IPS-15b (cell line): ENCODE data around the gene CTSW.

Experiments used
- H3K27me3 ChIP-seq: one replicate; pipeline ENCODE4 v1.6.1; 2013; ENCODE audit warnings: low read length; ENCODE audit not compliant: control insufficient read depth, insufficient read depth
- H3K36me3 ChIP-seq: one replicate; pipeline ENCODE4 v1.6.1; 2013; ENCODE audit warnings: low read length; ENCODE audit not compliant: control insufficient read depth, insufficient read depth
- H3K4me1 ChIP-seq: one replicate; pipeline ENCODE4 v1.6.1; 2013; ENCODE audit warnings: mild to moderate bottlenecking, low read length; ENCODE audit not compliant: control insufficient read depth, insufficient read depth
- H3K4me3 ChIP-seq: one replicate; pipeline ENCODE4 v1.5.1; 2013; ENCODE audit warnings: low read depth, low read length
- H3K9ac ChIP-seq: one replicate; pipeline ENCODE4 v1.6.1; 2013; ENCODE audit warnings: low read depth, mild to moderate bottlenecking, low read length
- H3K9me3 ChIP-seq: one replicate; pipeline ENCODE4 v1.6.1; 2013; ENCODE audit warnings: mild to moderate bottlenecking, low read length; ENCODE audit not compliant: control insufficient read depth, insufficient read depth

CTSW gene

DNA sequence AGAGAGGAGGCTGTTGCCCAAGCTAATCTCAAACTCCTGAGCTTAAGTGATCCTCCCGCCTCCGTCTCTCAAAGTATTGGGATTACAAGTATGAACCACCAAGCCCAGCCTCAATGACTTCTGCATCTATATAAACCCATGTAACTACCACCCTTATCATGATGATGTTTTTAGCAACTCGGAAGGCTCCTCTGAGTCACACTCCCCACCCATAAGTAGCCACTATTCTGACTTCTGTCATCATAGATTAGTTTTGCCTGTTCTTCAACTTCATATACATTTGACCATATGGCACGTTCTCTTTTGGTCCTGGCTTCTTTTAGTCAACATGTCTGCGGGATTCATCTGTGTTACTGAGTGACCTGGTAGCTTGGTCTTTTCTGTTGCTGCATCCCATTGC lies 27.0 kb downstream of the CTSW start:
- Histone ChIP-seq H3K4me1 (peaks cover 4% of the 10 kb centered on the region), H3K27me3 (peaks cover 43% of the 10 kb centered on the region), H3K9me3 (no peaks in the 10 kb centered on the region), H3K9ac (no peak overlapping the region), H3K4me3 (no peak overlapping the region), H3K36me3 (no peaks in the 10 kb centered on the region)

DNA sequence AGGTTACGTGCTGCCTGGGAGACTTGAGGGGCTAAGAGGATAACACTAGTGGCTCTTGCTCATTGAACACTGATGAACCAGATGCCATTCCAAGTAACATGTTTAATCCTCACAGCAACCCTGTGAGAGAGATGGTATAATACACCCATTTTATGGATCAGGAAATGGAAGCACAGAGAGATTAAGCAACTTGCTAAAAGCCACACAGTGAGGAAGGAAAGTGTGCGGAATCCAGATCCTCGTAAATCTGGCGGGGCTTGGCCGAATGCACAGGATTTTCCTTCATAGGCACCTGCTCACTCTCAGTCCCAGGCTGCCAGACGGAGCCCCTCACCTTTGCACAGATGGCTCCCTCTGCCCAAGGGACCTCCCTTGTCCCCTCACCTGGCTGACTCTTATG lies 28.2 kb downstream of the CTSW start:
- Histone ChIP-seq H3K36me3 (no peaks in the 10 kb centered on the region), H3K27me3 (peaks cover 30% of the 10 kb centered on the region), H3K4me3 (no peak overlapping the region), H3K9ac (no peak overlapping the region), H3K4me1 (peaks cover 3% of the 10 kb centered on the region), H3K9me3 (no peaks in the 10 kb centered on the region)

DNA sequence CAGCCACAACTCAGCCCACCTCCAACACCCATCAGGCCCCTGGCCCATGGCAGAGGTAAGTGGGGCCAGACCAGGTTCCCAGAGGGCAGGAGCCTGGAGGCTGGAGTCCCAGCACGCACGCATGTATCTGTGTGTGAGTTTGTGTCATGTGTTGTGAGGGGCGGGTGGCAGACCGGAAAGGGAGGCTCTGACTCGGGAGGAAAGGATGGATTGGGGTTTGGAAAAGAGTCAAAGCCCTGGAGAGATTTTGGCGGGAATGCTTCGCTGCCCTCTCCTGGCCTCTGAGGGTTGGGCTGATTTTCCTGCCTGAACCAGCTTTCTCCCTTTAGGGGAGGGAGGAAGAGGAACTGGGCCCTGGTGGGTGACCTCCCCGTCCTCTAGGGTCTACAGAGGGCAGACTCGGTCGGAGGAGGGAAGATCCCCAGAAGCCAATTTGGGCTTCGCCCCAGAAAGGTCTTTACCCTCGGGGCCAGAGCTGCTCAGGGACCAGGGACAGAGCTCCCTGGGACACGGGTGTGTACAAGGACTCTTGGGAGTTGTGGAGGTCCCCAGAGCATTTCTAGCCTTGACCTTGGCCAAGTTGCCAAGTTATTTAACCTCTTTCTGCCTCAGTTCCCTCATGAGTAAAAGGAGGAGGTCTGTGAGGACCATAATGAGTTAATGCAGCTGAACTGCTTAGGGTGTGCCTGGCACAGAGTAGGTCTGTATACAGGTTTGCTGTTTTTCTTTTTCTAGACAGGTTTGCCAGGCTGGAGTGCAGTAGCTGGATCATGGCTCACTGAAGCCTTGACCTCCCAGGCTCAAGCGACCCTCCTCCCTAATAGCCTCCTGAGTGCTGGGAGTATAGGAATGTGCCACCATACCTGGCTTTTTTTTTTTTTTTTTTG lies 32.3 kb downstream of the CTSW start:
- Histone ChIP-seq H3K27me3 (peaks cover 13% of the 10 kb centered on the region), H3K4me1 (no peaks in the 10 kb centered on the region), H3K9ac (peak overlapping the region; percentile 20), H3K4me3 (no peak overlapping the region), H3K36me3 (no peaks in the 10 kb centered on the region), H3K9me3 (no peaks in the 10 kb centered on the region)

DNA sequence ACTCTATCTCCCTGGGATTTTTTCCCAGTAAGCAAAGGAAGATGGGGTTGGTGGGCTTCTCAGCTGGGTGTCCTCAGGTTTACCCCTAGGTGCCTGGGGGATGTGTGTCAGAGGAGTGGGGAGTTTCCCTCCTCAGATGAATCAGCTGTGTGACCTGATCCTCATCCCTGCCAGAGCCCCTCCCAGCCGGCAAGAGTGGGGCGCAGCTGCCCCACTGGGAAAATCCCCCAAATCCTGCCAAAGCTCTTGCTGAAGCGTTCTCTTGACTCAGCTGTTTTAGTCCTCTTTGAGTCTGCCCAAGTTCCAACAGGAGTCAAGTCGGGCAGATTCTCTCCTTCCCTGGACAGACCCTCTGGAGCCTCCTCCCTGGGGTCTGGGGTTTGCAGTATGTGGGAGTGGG lies 33.2 kb downstream of the CTSW start:
- Histone ChIP-seq H3K27me3 (peaks cover 10% of the 10 kb centered on the region), H3K4me1 (no peaks in the 10 kb centered on the region)

DNA sequence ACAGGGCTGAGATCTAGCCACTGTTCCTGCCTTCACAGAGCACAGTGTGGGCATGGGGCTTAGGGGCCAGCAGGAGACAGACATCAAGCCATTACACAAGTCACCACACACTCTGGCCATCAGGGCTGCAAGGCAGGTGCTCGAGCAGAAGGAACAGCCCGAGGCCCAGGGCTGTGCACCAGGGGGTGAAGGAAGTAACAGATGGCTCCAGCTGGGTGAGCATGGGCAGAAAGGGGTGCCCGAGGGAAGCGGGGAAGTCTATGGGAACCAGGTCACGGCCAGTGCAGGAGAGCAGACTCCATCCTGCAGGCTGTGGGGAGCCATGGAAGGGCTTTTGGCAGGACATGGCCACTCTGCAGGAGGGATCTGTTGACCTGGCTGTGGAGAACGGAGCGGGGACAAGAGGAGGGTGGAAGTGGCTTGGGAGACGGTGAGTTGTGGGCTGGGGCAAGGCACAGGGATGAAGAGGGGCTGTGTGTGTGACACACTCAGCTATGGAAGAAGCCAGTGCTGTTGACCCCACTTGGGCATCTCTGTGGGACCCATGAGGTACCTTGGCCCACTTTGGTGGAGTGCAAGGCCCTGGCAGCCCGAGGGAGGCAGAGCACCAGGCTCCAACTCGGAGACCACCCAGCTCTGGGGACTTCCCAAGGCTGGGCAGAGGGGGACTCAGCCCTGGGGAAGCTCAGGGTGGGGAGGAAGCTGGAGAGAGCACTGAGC lies 35.6 kb downstream of the CTSW start:
- H3K4me1 ChIP-seq, result peaks cover 2% of the 10 kb centered on the region
- H3K9ac ChIP-seq, result no peak overlapping the region
- H3K36me3 ChIP-seq, result no peaks in the 10 kb centered on the region
- no peaks in the 10 kb centered on the region for H3K9me3 ChIP-seq
- no peaks in the 10 kb centered on the region for H3K27me3 ChIP-seq
- no peak overlapping the region for H3K4me3 ChIP-seq

More for the DNA sequence above, 33.2 kb downstream of the CTSW start:
- no peak overlapping the region for H3K4me3 ChIP-seq
- no peaks in the 10 kb centered on the region for H3K9me3 ChIP-seq
- no peaks in the 10 kb centered on the region for H3K36me3 ChIP-seq
- H3K9ac ChIP-seq, result no peak overlapping the region

DNA sequence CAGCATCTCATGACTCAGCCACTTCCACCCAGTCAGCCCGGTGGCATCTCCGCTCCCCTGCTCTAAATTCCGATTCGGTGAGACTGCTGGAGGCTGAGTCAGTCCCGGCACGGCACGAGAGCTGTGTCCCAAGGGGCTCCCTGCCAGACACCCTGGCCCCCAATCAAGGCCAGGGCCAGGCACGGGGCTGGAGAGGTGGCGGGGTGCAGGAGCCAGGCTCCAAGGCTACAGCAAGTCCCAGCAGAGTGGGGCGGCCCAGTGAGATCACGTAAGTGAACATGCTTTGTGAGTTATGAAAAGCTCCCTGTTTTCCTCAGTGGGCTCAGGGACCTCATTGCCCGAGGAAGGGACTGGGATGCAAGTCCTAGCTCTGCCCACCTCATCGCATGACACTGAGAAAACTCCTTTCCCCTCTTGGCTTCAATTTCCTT lies 36.2 kb downstream of the CTSW start:
- Histone ChIP-seq H3K9ac (no peak overlapping the region), H3K4me3 (no peak overlapping the region), H3K36me3 (no peaks in the 10 kb centered on the region), H3K9me3 (no peaks in the 10 kb centered on the region), H3K27me3 (no peaks in the 10 kb centered on the region), H3K4me1 (peaks cover 2% of the 10 kb centered on the region)

DNA sequence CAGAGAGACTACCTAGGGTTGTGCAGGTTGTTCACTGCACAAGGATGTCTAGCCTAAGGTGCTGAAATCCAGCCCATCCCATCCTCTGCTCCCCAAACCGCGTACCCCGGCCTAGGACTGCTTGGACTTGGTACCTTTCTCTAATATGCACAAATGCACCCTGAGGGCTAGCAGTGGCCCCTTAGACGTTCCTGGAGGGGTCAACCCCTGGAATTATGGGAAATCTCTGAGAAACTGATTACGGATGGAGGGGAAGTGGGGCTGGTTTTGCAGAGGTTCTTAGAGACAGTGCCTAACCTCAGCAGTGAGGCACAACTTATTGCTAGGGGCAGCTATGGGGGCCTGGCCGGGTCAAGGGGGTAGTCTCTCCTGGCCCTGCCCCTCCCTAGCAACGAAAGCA lies 36.8 kb downstream of the CTSW start:
- Histone ChIP-seq H3K36me3 (peaks cover 3% of the 10 kb centered on the region), H3K4me1 (peaks cover 2% of the 10 kb centered on the region), H3K9me3 (no peaks in the 10 kb centered on the region), H3K9ac (no peak overlapping the region), H3K27me3 (no peaks in the 10 kb centered on the region), H3K4me3 (no peak overlapping the region)

DNA sequence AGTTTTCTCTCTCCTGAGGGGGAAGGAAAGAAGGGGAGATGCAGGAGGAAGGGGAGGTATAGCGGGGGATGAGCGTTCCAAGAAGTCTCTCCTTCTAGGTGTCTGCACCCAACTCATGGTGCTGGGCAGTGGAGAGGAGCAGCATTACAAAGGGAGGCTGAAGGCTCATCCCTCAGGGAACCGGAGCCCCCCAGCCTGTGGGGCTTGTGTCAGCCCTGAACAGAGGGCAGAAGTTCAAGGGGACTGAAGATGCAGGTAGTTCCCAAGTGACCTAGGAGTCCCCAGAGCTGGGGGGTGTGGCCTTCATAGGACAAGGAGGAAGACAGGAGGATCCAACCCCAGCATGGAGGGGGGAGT lies 37.4 kb downstream of the CTSW start:
- H3K9me3 ChIP-seq, result no peaks in the 10 kb centered on the region
- H3K9ac ChIP-seq, result no peak overlapping the region
- H3K4me1 ChIP-seq, result peaks cover 2% of the 10 kb centered on the region
- H3K36me3 ChIP-seq, result peaks cover 4% of the 10 kb centered on the region
- no peaks in the 10 kb centered on the region for H3K27me3 ChIP-seq
- no peak overlapping the region for H3K4me3 ChIP-seq

DNA sequence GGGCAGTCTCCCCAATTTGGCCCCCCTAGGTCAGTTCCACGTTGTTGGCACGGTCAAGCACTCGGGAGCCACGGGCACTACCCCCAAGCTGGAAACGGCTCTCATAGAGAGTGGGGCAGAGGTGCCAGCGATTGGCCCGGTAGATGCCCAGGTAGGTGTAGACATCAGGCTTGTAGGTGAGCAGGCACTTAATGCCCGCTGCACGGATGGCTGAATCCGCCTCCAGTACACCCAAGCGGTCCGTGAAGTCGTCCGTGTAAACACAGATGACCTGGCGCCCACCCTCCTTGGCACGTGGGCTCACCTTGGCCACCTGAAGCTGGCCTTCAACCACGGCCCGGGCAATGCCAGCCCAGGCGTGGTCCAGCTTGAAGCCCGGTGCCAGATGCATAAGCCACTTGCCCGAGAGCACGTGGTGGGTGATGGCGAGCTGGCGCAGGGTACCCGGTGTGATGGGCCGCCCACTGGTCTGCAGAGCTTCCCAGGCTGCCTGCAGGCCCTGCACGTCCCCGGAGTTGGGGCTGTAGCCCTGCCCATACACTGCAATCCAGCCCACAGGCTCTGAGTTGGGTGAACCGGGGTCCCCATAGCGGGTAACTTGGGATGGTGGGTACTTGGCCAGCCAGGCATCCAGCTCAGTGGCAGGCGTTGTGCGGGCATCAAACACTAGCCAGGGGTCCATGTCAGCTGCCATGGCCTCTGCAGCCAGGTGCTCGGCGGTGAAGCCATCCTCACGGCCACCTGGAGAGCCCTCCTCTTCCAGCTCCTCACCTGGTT lies 38.0 kb downstream of the CTSW start:
- peaks cover 9% of the 10 kb centered on the region for H3K36me3 ChIP-seq
- H3K9me3 ChIP-seq, result no peaks in the 10 kb centered on the region
- no peak overlapping the region for H3K9ac ChIP-seq
- no peaks in the 10 kb centered on the region for H3K27me3 ChIP-seq
- H3K4me1 ChIP-seq, result peaks cover 2% of the 10 kb centered on the region
- peak overlapping the region; percentile 89 for H3K4me3 ChIP-seq

DNA sequence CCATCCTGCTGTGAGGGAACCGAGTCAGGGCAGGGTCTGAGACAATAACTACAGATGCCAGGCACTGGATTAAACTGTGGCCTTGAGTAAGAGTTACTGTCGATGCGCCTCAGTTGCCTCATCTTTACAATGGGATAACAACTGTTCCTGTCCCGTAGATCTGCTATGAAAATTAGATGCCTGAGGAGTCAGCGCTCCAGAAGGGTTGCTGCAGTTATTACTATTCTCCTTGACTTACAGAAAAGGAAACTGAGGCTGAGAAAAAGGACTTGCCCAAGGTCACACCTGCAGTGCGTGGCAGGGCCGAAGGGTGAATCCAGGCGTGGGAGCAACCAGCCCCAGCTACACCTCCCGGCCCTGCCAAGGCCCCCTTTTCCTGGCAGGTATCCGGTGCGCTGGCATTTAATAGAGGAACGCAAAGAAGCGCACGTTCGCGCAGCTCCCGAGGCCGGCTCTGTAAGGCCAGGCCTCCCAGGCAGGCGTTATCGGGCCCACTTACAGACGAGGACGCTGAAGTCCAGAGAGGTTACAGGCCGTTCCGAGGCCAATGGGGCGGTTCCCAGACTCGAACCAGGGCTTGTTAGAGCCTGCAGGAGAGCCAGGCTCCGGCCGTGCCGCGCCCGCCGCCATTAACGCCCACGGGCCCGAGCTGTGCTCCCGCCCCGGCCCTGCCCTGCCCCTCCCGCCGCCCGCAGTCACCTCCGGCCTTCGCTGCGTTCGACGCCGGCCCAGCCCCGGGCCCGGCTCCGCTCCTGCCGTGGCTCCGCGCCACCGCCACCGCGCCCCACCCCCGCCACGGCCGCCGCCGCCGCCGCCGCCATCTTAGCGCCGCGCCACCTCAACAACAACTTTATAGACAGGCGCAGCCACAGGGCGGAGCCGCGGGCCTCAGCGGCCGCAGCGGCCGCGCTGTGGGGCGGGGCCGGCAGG lies 38.8 kb downstream of the CTSW start, which contains the start of gene C11orf68:
TSS of gene C11orf68 (minus strand) at position 852 of the 930 bp plus-strand sequence. CDS start at position 821, 31 bp downstream.
- Histone ChIP-seq H3K36me3 (peaks cover 9% of the 10 kb centered on the region), H3K9ac (peak within 1 kb of the TSS; percentile 88), H3K27me3 (no peaks in the 10 kb centered on the region), H3K4me3 (peak within 1 kb of the TSS; percentile 89), H3K9me3 (no peaks in the 10 kb centered on the region), H3K4me1 (peaks cover 2% of the 10 kb centered on the region)

DNA sequence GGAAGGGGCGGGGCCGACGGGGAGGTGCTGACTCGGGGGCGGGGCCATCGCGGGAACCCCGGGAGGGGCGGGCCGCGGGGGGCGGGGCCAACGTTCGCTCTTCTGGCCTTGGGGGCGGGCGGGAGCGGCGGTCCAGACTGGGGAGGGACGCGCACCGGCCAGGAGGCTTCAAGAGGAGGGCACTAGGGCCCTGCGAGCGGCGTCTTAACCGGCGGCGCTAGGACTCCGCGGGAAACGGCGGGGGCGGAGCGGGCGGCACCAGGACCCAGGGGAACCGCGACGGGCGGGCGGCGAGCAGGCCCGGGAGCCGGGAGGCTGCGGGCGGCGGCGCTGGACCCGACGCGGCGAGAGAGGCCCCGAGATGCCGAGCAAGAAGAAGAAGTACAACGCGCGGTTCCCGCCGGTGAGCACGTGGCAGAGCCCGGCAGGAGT lies 39.5 kb downstream of the CTSW start, which contains the start of gene DRAP1:
TSS of gene DRAP1 (plus strand) at position 286 of the 432 bp plus-strand sequence. CDS start at position 362, 76 bp downstream.
- Histone ChIP-seq H3K9me3 (no peaks in the 10 kb centered on the region), H3K9ac (peak within 1 kb of the TSS; percentile 88), H3K36me3 (peaks cover 9% of the 10 kb centered on the region), H3K4me3 (peak within 1 kb of the TSS; percentile 89), H3K27me3 (no peaks in the 10 kb centered on the region), H3K4me1 (peaks cover 2% of the 10 kb centered on the region)
